ENCODE data around the gene CACNA1I.

DNA sequence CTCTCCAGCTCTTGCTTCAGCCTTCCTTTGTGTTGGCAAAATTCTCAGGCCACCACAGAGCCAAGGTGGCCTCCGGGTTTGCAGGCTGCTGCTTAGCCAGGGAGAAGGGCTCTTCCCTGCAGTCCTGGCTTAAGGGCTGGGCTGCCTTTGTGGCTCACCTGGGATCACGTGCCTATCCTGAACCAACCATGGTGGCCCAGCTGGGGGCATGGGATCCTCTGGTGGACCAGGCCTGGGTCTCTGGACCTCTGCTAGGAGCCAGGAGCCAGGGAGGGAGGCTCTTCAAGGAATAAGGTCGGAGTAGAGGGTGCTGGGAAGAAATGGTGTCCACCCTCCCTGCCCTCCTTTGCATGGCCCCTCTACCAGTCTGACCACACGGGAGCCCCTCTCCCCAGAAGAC is 43.9 kb downstream of the CACNA1I start:
- TF ChIP-seq, protein P1, sequence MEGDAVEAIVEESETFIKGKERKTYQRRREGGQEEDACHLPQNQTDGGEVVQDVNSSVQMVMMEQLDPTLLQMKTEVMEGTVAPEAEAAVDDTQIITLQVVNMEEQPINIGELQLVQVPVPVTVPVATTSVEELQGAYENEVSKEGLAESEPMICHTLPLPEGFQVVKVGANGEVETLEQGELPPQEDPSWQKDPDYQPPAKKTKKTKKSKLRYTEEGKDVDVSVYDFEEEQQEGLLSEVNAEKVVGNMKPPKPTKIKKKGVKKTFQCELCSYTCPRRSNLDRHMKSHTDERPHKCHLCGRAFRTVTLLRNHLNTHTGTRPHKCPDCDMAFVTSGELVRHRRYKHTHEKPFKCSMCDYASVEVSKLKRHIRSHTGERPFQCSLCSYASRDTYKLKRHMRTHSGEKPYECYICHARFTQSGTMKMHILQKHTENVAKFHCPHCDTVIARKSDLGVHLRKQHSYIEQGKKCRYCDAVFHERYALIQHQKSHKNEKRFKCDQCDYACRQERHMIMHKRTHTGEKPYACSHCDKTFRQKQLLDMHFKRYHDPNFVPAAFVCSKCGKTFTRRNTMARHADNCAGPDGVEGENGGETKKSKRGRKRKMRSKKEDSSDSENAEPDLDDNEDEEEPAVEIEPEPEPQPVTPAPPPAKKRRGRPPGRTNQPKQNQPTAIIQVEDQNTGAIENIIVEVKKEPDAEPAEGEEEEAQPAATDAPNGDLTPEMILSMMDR (IDR thresholded peaks at IDR 0.05) = no peak
- TF ChIP-seq YY1 (IDR thresholded peaks at IDR 0.05; ENCODE audit: low read depth) = no peak
- TF ChIP-seq TAF1 (IDR thresholded peaks at IDR 0.05; ENCODE audit: borderline replicate concordance, low read depth, low read length) = no peak
- no peak for TF ChIP-seq CHD2 (IDR thresholded peaks at IDR 0.05; ENCODE audit: low read length, partially characterized antibody)
- no peak for TF ChIP-seq EZH2phosphoT487 (IDR thresholded peaks at IDR 0.05; ENCODE audit: borderline replicate concordance, low read depth)
- TF ChIP-seq MEF2A (IDR thresholded peaks at IDR 0.05; ENCODE audit: borderline replicate concordance, low read depth) = no peak
- TF ChIP-seq MXI1 (IDR thresholded peaks at IDR 0.05; ENCODE audit: low read depth, low read length) = no peak
- TF ChIP-seq POLR2AphosphoS5 (IDR thresholded peaks at IDR 0.05; ENCODE audit: low read depth, low read length) = no peak
- TF ChIP-seq SIN3A (IDR thresholded peaks at IDR 0.05; ENCODE audit: borderline replicate concordance, low read depth, low read length) = no peak
- TF ChIP-seq, protein P2, sequence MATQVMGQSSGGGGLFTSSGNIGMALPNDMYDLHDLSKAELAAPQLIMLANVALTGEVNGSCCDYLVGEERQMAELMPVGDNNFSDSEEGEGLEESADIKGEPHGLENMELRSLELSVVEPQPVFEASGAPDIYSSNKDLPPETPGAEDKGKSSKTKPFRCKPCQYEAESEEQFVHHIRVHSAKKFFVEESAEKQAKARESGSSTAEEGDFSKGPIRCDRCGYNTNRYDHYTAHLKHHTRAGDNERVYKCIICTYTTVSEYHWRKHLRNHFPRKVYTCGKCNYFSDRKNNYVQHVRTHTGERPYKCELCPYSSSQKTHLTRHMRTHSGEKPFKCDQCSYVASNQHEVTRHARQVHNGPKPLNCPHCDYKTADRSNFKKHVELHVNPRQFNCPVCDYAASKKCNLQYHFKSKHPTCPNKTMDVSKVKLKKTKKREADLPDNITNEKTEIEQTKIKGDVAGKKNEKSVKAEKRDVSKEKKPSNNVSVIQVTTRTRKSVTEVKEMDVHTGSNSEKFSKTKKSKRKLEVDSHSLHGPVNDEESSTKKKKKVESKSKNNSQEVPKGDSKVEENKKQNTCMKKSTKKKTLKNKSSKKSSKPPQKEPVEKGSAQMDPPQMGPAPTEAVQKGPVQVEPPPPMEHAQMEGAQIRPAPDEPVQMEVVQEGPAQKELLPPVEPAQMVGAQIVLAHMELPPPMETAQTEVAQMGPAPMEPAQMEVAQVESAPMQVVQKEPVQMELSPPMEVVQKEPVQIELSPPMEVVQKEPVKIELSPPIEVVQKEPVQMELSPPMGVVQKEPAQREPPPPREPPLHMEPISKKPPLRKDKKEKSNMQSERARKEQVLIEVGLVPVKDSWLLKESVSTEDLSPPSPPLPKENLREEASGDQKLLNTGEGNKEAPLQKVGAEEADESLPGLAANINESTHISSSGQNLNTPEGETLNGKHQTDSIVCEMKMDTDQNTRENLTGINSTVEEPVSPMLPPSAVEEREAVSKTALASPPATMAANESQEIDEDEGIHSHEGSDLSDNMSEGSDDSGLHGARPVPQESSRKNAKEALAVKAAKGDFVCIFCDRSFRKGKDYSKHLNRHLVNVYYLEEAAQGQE (IDR thresholded peaks at IDR 0.05; ENCODE audit: low read depth, low read length) = no peak

Measured in SK-N-SH (cell line).